WERI-Rb-1 (cell line): ENCODE data around the gene GIMAP6.
"Not testable (repeated sequence)": the region's sequence is repeated elsewhere in the genome, so short reads cannot be mapped to it uniquely, and the experiment has no call there.

Source experiments
- DNase-seq: peaks from one replicate; pipeline ENCODE4 v3.0.0-alpha.2; 2020
- H3K27ac ChIP-seq: fragments of 250-450 bp; sonication (Bioruptor Pico); 2 replicates; pipeline ENCODE4 v1.5.1; 2020; ENCODE audit warnings: mild to moderate bottlenecking, moderate library complexity
- H3K27me3 ChIP-seq: fragments of 250-450 bp; sonication (Bioruptor Pico); 2 replicates; pipeline ENCODE4 v1.5.1; 2021; ENCODE audit warnings: mild to moderate bottlenecking, low read depth, moderate library complexity; ENCODE audit not compliant: insufficient read depth, severe bottlenecking
- H3K36me3 ChIP-seq: fragments of 250-450 bp; sonication (Bioruptor Pico); 2 replicates; pipeline ENCODE4 v1.5.1; 2020; ENCODE audit warnings: mild to moderate bottlenecking, moderate library complexity
- H3K4me3 ChIP-seq: 2 replicates; pipeline ENCODE4 v1.5.1; 2011; ENCODE audit warnings: low read depth, mild to moderate bottlenecking, control low read depth, low read length
- H3K9me3 ChIP-seq: fragments of 250-450 bp; sonication (Bioruptor Pico); 2 replicates; pipeline ENCODE4 v1.5.1; 2021; ENCODE audit warnings: mild to moderate bottlenecking, moderate library complexity; ENCODE audit not compliant: severe bottlenecking
- TF ChIP-seq, protein P1 (sequence below): IDR thresholded peaks from 2 replicates; pipeline ENCODE4 v1.5.1; 2011; ENCODE audit warnings: low read depth, mild to moderate bottlenecking, control low read depth, inconsistent platforms, low read length

Gene GIMAP6

DNA sequence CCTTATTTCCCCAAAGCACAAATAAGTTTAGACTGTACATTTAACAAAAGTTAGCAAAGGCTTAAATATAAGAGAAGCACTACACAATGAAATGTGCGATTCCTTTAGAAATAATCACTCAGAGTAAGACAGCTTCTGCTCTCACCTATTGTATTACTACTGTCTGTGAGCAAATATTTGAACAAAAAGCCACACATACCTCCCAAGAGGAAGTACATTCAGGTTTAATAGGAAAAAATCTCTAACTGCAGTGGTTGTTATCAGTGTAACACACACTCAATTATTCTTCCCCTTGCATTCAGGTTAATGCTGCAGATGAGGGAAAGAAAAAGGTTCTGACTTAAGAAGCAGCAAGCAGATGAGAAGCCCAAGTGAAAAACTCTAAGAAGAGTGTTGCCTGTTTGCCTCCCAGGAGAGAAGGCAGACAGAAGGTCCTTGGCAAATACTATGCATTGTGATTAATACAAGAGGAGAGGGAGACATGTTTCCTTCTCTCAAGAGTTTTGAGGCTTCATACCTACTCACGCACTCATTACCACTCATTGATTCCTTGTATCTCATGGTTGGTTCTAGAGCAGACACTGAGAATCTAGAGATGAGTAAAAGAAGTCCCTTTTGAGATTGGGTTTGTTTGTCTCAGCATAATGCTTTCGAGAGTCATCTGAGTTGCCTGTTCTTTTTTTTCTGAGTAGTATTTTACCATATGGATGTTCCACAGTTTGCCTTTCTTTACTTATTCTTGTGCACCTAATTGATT lies 51.4 kb downstream of the GIMAP6 start:
- no peak overlapping the region for H3K4me3 ChIP-seq
- DNase-seq, result no peak
- TF ChIP-seq, protein P1, sequence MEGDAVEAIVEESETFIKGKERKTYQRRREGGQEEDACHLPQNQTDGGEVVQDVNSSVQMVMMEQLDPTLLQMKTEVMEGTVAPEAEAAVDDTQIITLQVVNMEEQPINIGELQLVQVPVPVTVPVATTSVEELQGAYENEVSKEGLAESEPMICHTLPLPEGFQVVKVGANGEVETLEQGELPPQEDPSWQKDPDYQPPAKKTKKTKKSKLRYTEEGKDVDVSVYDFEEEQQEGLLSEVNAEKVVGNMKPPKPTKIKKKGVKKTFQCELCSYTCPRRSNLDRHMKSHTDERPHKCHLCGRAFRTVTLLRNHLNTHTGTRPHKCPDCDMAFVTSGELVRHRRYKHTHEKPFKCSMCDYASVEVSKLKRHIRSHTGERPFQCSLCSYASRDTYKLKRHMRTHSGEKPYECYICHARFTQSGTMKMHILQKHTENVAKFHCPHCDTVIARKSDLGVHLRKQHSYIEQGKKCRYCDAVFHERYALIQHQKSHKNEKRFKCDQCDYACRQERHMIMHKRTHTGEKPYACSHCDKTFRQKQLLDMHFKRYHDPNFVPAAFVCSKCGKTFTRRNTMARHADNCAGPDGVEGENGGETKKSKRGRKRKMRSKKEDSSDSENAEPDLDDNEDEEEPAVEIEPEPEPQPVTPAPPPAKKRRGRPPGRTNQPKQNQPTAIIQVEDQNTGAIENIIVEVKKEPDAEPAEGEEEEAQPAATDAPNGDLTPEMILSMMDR, result no peak
- no peak overlapping the region for H3K27ac ChIP-seq
- H3K36me3 ChIP-seq, result no peaks in the 10 kb centered on the region
- no peaks in the 10 kb centered on the region for H3K27me3 ChIP-seq
- peaks cover 11% of the 10 kb centered on the region for H3K9me3 ChIP-seq

DNA sequence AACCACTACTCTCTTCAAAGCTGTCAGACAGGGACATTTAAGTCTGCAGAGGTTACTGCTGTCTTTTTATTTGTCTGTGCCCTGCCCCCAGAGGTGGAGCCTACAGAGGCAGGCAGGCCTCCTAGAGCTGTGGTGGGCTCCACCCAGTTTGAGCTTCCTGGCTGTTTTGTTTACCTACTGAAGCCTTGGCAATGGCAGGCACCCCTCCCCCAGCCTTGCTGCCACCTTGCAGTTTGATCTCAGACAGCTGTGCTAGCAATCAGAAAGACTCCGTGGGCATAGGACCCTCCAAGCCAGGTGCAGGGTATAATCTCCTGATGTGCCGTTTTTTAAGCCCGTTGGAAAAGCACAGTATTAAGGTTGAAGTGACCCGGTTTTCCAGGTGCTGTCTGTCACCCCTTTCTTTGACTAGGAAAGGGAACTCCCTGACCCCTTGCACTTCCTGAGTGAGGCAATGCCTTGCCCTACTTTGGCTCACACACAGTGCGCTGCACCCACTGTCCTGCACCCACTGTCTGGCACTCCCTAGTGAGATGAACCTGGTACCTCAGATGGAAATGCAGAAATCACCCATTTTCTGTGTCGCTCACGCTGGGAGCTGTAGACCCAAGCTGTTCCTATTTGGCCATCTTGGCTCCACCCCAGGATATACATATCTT lies 52.1 kb downstream of the GIMAP6 start:
- H3K27me3 ChIP-seq, DNase-seq, H3K36me3 ChIP-seq, H3K27ac ChIP-seq, H3K4me3 ChIP-seq: not testable (repeated sequence)
- H3K9me3 ChIP-seq, result peaks cover 11% of the 10 kb centered on the region
